Activated naive CD4-positive, alpha-beta T cell (primary cell): ENCODE results near the gene ATG10.
"Not testable (repeated sequence)": the region's sequence is repeated elsewhere in the genome, so short reads cannot be mapped to it uniquely, and the experiment has no call there.

Source experiments
- DNase-seq, 4 experiments: peaks; one replicate each; lab custom pipeline; 2025; lab: John Stamatoyannopoulos, UW

ATG10 gene

GRCh38 chr5:82129723-82130285 is 158.0 kb downstream of the ATG10 start:
- DNase-seq: no peak

DNA sequence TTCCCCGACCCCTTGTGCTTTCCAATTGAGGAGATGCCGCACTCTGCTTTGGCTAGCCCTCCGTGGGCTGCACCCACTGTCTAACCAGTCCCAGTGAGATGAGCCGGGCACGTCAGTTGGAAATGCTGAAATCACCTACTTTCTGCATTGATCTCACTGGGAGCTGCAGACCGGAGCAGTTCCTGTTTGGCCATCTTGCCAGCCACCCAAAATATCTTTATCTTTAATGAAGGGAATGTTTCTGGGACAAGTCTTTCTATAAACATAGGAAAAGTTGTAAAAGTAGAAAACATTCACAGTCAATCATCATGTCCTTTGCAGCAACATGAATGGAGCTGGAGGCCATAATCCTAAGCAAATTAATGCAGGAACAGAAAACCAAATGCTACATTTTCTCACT is 158.8 kb downstream of the ATG10 start:
- no peak for DNase-seq

- no peak for DNase-seq
These were observed 165.4 kb downstream of the ATG10 start for GRCh38 chr5:82137205-82137604.

DNA sequence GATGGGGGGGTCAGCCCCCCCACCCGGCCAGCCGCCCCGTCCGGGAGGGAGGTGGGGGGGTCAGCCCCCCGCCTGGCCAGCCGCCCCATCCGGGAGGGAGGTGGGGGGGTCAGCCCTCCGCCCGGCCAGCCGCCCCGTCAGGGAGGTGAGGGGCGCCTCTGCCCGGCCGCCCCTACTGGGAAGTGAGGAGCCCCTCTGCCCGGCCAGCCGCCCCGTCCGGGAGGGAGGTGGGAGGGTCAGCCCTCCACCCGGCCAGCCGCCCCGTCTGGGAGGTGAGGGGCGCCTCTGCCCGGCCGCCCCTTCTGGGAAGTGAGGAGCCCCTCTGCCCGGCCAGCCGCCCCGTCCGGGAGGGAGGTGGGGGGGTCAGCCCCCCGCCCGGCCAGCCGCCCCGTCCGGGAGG is 168.0 kb downstream of the ATG10 start:
- not testable (repeated sequence) for DNase-seq

DNA sequence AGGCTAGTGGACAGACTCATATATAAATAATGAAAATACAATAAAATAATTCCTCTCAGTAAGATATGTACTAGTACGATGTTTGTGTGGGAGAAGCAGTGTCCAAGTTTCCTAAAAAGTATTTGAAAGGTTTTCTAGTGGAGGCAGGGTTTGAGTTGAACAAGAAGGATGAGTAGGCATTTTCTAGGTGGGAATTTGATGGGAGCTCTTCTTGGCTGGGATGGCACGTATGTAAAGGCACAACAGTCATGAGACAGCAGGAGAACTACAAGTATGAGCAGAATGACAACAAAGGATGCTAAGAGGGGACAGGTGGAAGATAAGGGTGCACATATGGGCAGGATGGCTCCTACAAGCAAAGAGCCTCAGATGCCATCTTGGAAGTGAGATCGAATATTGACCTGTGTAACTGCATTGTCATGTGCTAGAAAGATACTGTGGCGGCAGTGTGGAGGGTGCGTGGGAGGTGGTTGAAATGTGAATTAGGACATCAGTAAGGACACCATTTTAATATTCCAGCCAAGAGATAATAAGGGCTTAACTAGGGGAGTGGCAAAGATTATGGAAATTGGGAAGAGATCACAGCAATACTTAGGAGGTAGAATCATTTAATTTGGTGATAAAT is 170.5 kb downstream of the ATG10 start:
- DNase-seq: no peak

GRCh38 chr5:82142928-82143577 is 171.2 kb downstream of the ATG10 start:
- no peak for DNase-seq

GRCh38 chr5:82147860-82148573 is 176.2 kb downstream of the ATG10 start:
- DNase-seq: no peak

- DNase-seq: no peak
These were observed 177.6 kb downstream of the ATG10 start for GRCh38 chr5:82149434-82149833.

- DNase-seq: no peak
These were observed 178.7 kb downstream of the ATG10 start for GRCh38 chr5:82150559-82150958.

- DNase-seq: no peak
These were observed 179.4 kb downstream of the ATG10 start for GRCh38 chr5:82151204-82151603.

DNA sequence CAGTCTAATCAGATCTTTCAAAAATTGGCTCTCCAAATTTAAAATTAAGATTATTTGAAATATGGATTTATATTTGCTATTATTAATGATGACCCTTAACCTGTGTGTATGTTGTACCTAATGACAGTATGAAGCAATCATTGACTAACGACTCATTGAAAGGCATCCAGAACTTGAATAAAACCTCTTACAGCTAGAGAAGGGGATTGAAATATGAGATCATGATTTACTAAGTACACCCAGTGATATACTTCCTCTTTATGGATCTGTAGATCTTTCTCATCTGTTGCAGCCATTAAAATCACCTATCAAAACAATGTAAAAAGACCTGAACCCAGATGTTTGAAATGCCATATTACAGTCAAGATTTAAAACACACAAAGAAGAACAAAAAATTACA is 179.8 kb downstream of the ATG10 start:
- no peak for DNase-seq

DNA sequence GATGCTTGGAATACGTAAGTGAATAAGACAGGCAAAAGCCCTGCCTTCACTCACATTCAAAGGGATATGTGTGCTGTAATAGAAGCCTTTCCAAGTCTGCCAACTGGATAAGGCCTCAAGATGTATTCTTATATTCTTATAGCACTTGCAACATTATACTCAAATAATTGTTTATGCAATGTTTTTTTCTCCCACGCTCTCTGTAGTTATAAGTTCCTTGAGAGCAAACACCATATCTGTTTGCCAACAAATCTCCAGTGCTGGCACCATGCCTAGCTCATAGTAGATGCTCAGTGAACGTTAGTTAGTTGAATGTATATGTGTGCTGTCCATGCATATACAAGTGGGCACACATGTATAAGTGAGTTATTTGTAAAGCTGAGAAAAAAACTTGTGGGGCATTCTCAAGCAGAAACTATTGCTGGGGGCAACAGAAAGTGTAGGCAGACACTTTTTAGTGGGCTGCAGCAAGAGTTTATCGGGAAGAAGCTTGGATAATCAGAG is 181.2 kb downstream of the ATG10 start:
- DNase-seq: no peak

DNA sequence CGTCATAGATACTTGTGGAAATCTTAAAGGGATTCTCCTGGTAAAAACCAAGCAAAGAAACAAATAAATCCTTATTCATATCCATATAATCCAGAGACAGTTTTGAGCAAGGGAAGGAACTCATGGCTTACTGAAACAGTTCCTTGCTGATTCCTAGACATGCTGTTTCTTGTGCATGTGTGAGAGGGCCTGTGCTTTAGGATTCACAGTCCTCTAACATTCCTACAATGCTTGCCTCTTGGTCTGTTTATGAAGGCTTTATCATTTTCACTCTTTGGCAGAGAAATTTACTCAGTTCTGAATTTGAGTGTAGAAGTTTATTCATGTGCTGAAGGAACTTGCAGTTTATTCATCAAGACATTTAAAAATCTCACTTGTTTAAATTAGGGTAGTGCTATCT is 183.0 kb downstream of the ATG10 start:
- no peak for DNase-seq

DNA sequence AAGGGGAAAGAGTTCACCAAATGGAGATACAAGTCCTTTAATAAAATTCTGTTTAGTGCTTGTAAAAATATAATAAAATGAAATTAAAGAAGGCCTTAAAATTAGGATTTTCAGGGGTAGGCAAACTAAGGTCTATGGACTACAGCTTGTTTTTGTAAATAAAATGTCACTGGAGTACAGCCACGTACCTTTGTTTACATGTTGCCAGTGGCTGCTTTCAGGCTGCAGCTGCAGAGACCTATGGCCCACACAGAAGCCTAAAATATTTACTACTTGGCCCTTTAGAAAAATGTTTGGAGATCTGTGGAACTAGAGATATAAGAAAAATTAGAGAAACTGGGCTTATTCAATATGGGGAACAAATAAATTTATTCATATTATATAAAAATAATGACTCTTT is 183.5 kb downstream of the ATG10 start:
- no peak for DNase-seq

GRCh38 chr5:82156874-82157273 is 185.1 kb downstream of the ATG10 start:
- no peak for DNase-seq

- DNase-seq: no peak
These were observed 187.1 kb downstream of the ATG10 start for GRCh38 chr5:82158755-82159413.

GRCh38 chr5:82160948-82161347 is 189.1 kb downstream of the ATG10 start:
- no peak for DNase-seq

DNA sequence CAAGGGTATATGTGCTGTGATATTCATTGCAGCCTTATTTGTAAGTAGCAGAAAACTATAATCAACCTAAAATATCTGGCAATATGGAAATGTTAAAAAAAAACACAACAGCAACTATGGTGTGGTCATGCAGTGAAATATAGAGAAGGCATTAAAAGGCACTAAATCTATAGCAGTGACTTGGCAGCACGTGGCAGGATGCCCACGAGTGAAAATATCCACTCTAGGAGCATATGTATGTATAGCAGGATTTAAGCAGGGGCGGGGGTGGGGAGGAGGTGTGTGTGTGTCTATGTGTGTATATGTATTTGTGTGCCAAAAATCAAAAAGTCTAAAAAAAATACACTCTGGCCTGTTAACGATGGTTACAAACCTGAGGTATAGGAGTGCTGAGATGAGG is 190.8 kb downstream of the ATG10 start:
- no peak for DNase-seq

DNA sequence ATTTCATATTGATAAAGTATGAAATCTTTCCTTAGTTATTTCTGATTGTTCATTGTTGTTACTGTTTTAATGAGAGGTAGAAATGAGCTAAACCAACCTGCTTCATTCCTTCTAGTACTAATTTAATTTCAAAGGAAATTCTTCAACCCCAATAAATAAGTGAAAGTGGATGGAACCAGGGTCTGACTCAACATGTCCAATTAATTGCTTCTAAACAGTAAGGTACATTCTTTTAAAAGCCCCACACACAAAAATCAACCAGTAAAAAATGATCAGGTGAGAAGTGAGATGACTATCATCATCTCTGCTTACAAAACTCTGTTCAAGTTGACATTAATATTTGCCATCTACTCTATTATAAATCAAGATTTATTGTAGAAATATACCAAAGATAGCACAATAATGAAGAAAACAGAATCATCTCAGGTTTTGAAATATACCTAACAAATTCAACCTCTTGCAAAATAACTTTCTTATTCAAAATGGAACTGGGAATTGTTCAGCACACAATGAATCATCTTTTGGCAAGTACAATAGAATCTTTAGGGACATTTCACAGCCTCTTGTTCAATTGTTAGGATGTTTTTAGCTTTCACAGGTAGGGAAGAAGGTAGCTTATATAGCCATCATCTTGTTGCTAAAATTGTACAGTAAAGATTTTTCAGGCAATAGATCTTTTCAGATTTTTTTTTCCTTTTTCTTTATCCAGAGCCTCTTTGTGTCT is 191.8 kb downstream of the ATG10 start:
- no peak for DNase-seq

- DNase-seq: no peak
These were observed 192.6 kb downstream of the ATG10 start for GRCh38 chr5:82164176-82164976.
